Nephron (organoid): ENCODE data around the gene CDC42EP4.

Experiments
- H3K27ac Mint-ChIP-seq, 3 experiments: 2 replicates each; pipeline ENCODE4 v1.8.0; 2020; ENCODE audit warnings: mixed read lengths in 3 of 3, mild to moderate bottlenecking in 2 of 3, moderate library complexity in 1 of 3
- H3K27me3 Mint-ChIP-seq: 2 replicates; pipeline ENCODE4 v1.8.0; 2021; ENCODE audit warnings: low read depth, mild to moderate bottlenecking, moderate library complexity, mixed read lengths
- H3K36me3 Mint-ChIP-seq: 2 replicates; pipeline ENCODE4 v1.8.0; 2020; ENCODE audit warnings: low read depth, mixed read lengths
- H3K4me1 Mint-ChIP-seq: 2 replicates; pipeline ENCODE4 v1.8.0; 2020; ENCODE audit warnings: mixed read lengths
- H3K4me3 Mint-ChIP-seq, 3 experiments: 2 replicates each; pipeline ENCODE4 v1.8.0; 2020; ENCODE audit warnings: mild to moderate bottlenecking in 3 of 3, mixed read lengths in 3 of 3, moderate library complexity in 2 of 3
- H3K9me3 Mint-ChIP-seq: 2 replicates; pipeline ENCODE4 v1.8.0; 2020; ENCODE audit warnings: mixed read lengths
- TF ChIP-seq, protein P1 (sequence below), 3 experiments: fragments of 200-600 bp; sonication (generic); IDR thresholded peaks; one replicate each; pipeline ENCODE4 v1.5.0; 2021; ENCODE audit warnings: antibody characterized with exemption in 3 of 3; ENCODE audit not compliant: unreplicated experiment in 3 of 3

CDC42EP4 gene

DNA sequence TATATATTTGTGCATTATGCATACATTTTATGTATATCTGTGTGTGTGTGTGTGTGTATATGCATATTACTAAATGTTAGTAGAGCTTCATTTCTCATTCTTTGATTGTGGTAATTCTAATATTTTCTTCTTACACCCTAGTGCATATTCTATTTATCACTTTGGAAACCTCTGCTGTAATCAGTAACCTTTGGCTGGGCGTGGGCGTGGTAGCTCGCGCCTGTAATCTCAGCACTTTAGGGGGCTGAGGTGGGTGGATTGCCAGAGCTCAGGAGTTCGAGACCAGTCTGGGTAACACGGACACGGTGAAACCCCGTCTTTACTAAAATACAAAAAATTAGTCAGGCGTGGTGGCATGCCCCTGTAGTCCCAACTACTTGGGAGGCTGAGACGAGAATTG is 77.1 kb downstream of the CDC42EP4 start:
- Mint-ChIP-seq H3K27ac (no peak overlapping the region), H3K4me1 (peaks cover 46% of the 10 kb centered on the region)

More for the DNA sequence above, 77.1 kb downstream of the CDC42EP4 start:
- Mint-ChIP-seq H3K36me3 (peaks cover 37% of the 10 kb centered on the region), H3K9me3 (no peaks in the 10 kb centered on the region), H3K4me3 (peak overlapping the region; percentile 41 to 72 (median 71)), H3K27me3 (no peaks in the 10 kb centered on the region)
- TF ChIP-seq, protein P1, sequence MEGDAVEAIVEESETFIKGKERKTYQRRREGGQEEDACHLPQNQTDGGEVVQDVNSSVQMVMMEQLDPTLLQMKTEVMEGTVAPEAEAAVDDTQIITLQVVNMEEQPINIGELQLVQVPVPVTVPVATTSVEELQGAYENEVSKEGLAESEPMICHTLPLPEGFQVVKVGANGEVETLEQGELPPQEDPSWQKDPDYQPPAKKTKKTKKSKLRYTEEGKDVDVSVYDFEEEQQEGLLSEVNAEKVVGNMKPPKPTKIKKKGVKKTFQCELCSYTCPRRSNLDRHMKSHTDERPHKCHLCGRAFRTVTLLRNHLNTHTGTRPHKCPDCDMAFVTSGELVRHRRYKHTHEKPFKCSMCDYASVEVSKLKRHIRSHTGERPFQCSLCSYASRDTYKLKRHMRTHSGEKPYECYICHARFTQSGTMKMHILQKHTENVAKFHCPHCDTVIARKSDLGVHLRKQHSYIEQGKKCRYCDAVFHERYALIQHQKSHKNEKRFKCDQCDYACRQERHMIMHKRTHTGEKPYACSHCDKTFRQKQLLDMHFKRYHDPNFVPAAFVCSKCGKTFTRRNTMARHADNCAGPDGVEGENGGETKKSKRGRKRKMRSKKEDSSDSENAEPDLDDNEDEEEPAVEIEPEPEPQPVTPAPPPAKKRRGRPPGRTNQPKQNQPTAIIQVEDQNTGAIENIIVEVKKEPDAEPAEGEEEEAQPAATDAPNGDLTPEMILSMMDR (IDR thresholded peaks at IDR 0.05; ENCODE audit: unreplicated experiment in 3 of 3), result no peak
